HepG2 (cell line): ENCODE data around the gene SLC38A9. TPM values are rescaled to one million over a fixed set of nuclear protein-coding genes. Genes with fewer than 3 reads are reported as not detected.

ENCODE experiments used
- ATAC-seq: fragments of 200-7000 bp; cut with Tn5 transposase; 3 replicates; pipeline ENCODE4 v1.9.1; 2020; ENCODE audit warnings: mild to moderate bottlenecking, moderate library complexity
- BruUV-seq: library from RNA; stranded (reverse); fragments of 400-500 nt; replicated peaks from 2 replicates; lab custom pipeline; 2021; lab: Mats Ljungman, UMichigan
- CTCF ChIA-PET: fragments of 300-600 bp; formaldehyde crosslinking; extraction: SDS; loops from one replicate; lab custom pipeline; 2021; ENCODE audit warnings: low total read pairs, inconsistent platforms, low intra/inter-chr PET ratio; lab: Yijun Ruan, JAX
- POLR2A ChIA-PET: fragments of 350-600 bp; sonication (Branson Sonifier 250); formaldehyde crosslinking; loops from one replicate; lab custom pipeline; 2020; ENCODE audit warnings: antibody characterized with exemption, inconsistent platforms; lab: Yijun Ruan, JAX
- DNase-seq: peaks from one replicate; pipeline ENCODE4 v3.0.0-alpha.2; 2015; ENCODE audit warnings: low spot score
- FAIRE-seq: peaks from 3 replicates; lab custom pipeline; 2011; peaks lifted over from hg19 to GRCh38; lab: Jason Lieb, UNC
- H2AFZ ChIP-seq: one replicate; pipeline ENCODE4 v1.6.1; 2011; ENCODE audit warnings: low read length, inconsistent platforms
- H3K27ac ChIP-seq: fragments of 300-600 bp; 3 replicates; pipeline ENCODE4 v1.8.0; 2011; ENCODE audit warnings: mixed run types, mild to moderate bottlenecking, mixed read lengths, low read length, inconsistent platforms; ENCODE audit not compliant: insufficient read depth; ENCODE audit errors: extremely low read length
- H3K27me3 ChIP-seq, 2 experiments: fragments of 200-600 bp in 1 of 2; 2 replicates in 1 of 2; 3 replicates in 1 of 2; pipeline versions ENCODE4 v1.6.0 to v1.8.0; 2011; ENCODE audit warnings: low read length in 2 of 2, mild to moderate bottlenecking in 2 of 2, moderate library complexity in 2 of 2, inconsistent platforms in 1 of 2; ENCODE audit not compliant: insufficient read depth in 2 of 2, control insufficient read depth in 1 of 2
- H3K36me3 ChIP-seq, 2 experiments: fragments of 200-600 bp in 1 of 2; replicated peaks in 1 of 2; 2 replicates in 1 of 2; 3 replicates in 1 of 2; pipeline versions ENCODE4 v1.5.1 to v1.8.0; 2011; ENCODE audit warnings: low read length in 2 of 2, inconsistent platforms in 1 of 2; ENCODE audit not compliant: insufficient read depth in 2 of 2, control insufficient read depth in 1 of 2
- H3K4me1 ChIP-seq: 2 replicates; pipeline ENCODE4 v1.5.1; 2012; ENCODE audit warnings: low read length, inconsistent platforms; ENCODE audit not compliant: insufficient read depth
- H3K4me2 ChIP-seq: 2 replicates; pipeline ENCODE4 v1.6.0; 2011; ENCODE audit warnings: low read depth, low read length, inconsistent platforms
- H3K4me3 ChIP-seq, 3 experiments: fragments of 200-600 bp in 1 of 3; sonication (generic), shearing (Covaris generic) in 1 of 3; replicated peaks in 1 of 3; 2 replicates each; pipeline ENCODE4 v1.5.1; 2011 to 2016; ENCODE audit warnings: low read length in 3 of 3, inconsistent platforms in 2 of 3, low read depth in 2 of 3, mild to moderate bottlenecking in 2 of 3, control low read depth in 1 of 3, mixed read lengths in 1 of 3; ENCODE audit not compliant: insufficient read depth in 1 of 3
- H3K79me2 ChIP-seq: one replicate; pipeline ENCODE4 v1.6.1; 2011; ENCODE audit warnings: low read length, inconsistent platforms; ENCODE audit not compliant: insufficient read depth
- H3K9ac ChIP-seq: 2 replicates; pipeline ENCODE4 v1.6.0; 2011; ENCODE audit warnings: mild to moderate bottlenecking, low read depth, low read length, inconsistent platforms; ENCODE audit not compliant: insufficient read depth
- H3K9me3 ChIP-seq: 2 replicates; pipeline ENCODE4 v1.5.1; 2012; ENCODE audit warnings: mild to moderate bottlenecking, low read length
- H4K20me1 ChIP-seq: 2 replicates; pipeline ENCODE4 v1.6.0; 2011; ENCODE audit warnings: inconsistent platforms, mild to moderate bottlenecking, low read length, moderate library complexity; ENCODE audit not compliant: insufficient read depth
- KDM2A ChIP-seq: sonication (generic); formaldehyde crosslinking; IDR thresholded peaks from 2 replicates; pipeline ENCODE4 v1.4.0; 2020; ENCODE audit warnings: low read depth, missing genetic modification reagents, borderline replicate concordance
- KDM4B ChIP-seq: sonication (generic); formaldehyde crosslinking; IDR thresholded peaks from 2 replicates; pipeline ENCODE4 v1.4.0; 2020; ENCODE audit warnings: missing genetic modification reagents
- MXD3 ChIP-seq: IDR thresholded peaks from 2 replicates; pipeline ENCODE4 v1.6.1; 2016; ENCODE audit warnings: mild to moderate bottlenecking, missing biosample characterization, missing genetic modification reagents
- NKX3-1 ChIP-seq: sonication (generic); formaldehyde crosslinking; IDR thresholded peaks from 2 replicates; pipeline ENCODE4 v1.5.0; 2020; ENCODE audit warnings: missing genetic modification reagents
- PHF20 ChIP-seq: sonication (generic); formaldehyde crosslinking; IDR thresholded peaks from 2 replicates; pipeline ENCODE4 v1.5.0; 2020; ENCODE audit warnings: mild to moderate bottlenecking, missing genetic modification reagents
- TCF12 ChIP-seq, 2 experiments: fragments of 450-650 bp in 1 of 2; sonication (generic) in 1 of 2; formaldehyde crosslinking in 1 of 2; IDR thresholded peaks; 2 replicates each; pipeline versions ENCODE4 v1.6.1 to v1.8.0; 2017 to 2022; ENCODE audit warnings: antibody characterized with exemption in 1 of 2, mild to moderate bottlenecking in 1 of 2, missing genetic modification reagents in 1 of 2, moderate library complexity in 1 of 2
- THAP7 ChIP-seq: sonication (generic); formaldehyde crosslinking; IDR thresholded peaks from 2 replicates; pipeline ENCODE4 v1.8.1; 2023; ENCODE audit warnings: mild to moderate bottlenecking, missing genetic modification reagents
- ZBTB7A ChIP-seq: sonication (generic); formaldehyde crosslinking; IDR thresholded peaks from 2 replicates; pipeline ENCODE4 v1.8.0; 2022; ENCODE audit warnings: mild to moderate bottlenecking, missing genetic modification reagents
- ZFP36L1 ChIP-seq: sonication (generic); formaldehyde crosslinking; IDR thresholded peaks from 2 replicates; pipeline ENCODE4 v1.8.0; 2022; ENCODE audit warnings: mild to moderate bottlenecking, missing genetic modification reagents, moderate library complexity
- ZNF142 ChIP-seq: sonication (generic); formaldehyde crosslinking; IDR thresholded peaks from 2 replicates; pipeline ENCODE4 v1.4.0; 2020; ENCODE audit warnings: missing genetic modification reagents
- ZNF552 ChIP-seq: sonication (generic); formaldehyde crosslinking; IDR thresholded peaks from 2 replicates; pipeline ENCODE4 v1.9.0; 2022; ENCODE audit warnings: missing genetic modification reagents, mild to moderate bottlenecking, borderline replicate concordance
- ZNF878 ChIP-seq: sonication (generic); formaldehyde crosslinking; IDR thresholded peaks from 2 replicates; pipeline ENCODE4 v1.8.1; 2023; ENCODE audit warnings: mild to moderate bottlenecking, missing genetic modification reagents, moderate library complexity
- WGBS: methylation state at CpG from one replicate; pipeline ENCODE4 v1.1.6; 2017; ENCODE audit warnings: low lambda C conversion rate; 5-methylcytosine and 5-hydroxymethylcytosine counted together
- in situ Hi-C: cut with HindIII; loops from 2 replicates; pipeline ENCODE4 v1.10.0; 2017; ENCODE audit warnings: low pct_unique_long_range_greater_than_20kb; ENCODE audit not compliant: extremely low pct_ligation_motif_present
- intact Hi-C: fragments of 100-400 bp; cut with micrococcal nuclease; formaldehyde crosslinking; loops from one replicate; pipeline ENCODE4 v1.10.0; 2022; ENCODE audit not compliant: unreplicated experiment
- polyA plus RNA-seq, 8 experiments: library from polyadenylated mRNA; depleted of rRNA in 3 of 8; stranded (reverse) in 7 of 8; unstranded in 1 of 8; fragments of >200 nt; fragmentation: Illumina TruSeq in 4 of 8; extraction: Trizol in 4 of 8; gene quantifications; 2 replicates each; pipeline versions ENCODE4 v1.2.1 to v1.2.3, GENCODE V29; 2011 to 2016; ENCODE audit warnings: low read depth in 4 of 8, missing spikeins in 1 of 8, mixed read lengths in 1 of 8; ENCODE audit not compliant: insufficient read depth in 1 of 8
- total RNA-seq, 5 experiments: library from RNA; depleted of rRNA; stranded (reverse); fragments of >200 nt; fragmentation: Illumina TruSeq; extraction: Trizol; gene quantifications; 2 replicates each; pipeline ENCODE4 v1.2.3, GENCODE V29; 2016; ENCODE audit warnings: low read depth in 1 of 5

The SLC38A9 gene
- total and polyA plus RNA-seq, 2 of the 13 experiments (the other 11 are each of a cell fraction or from before 2014, with no cell fraction given), result 19.3 to 36.0 TPM

GRCh38 chr5:55667938-55668337 is 44.2 kb downstream of the SLC38A9 start:
- 98% methylated on average over 3 of the region's 3 CpGs for WGBS
- Histone ChIP-seq H3K27ac (no peak overlapping the region), H3K4me1 (no peaks in the 10 kb centered on the region), H3K4me2 (no peak overlapping the region), H3K4me3 (no peak overlapping the region), H2AFZ (no peak overlapping the region), H3K36me3 (peaks cover 0 to 6% of the 10 kb centered on the region in 2 experiments; a peak in 1 of 5 replicates), H3K9me3 (no peaks in the 10 kb centered on the region), H3K79me2 (no peaks in the 10 kb centered on the region), H3K9ac (no peak overlapping the region), H4K20me1 (no peaks in the 10 kb centered on the region), H3K27me3 (no peaks in the 10 kb centered on the region)
- no peak for TF ChIP-seq TCF12 (IDR thresholded peaks at IDR 0.05)
- TF ChIP-seq TCF12 (CRISPR knock-in tag; IDR thresholded peaks at IDR 0.05), result no peak
- TF ChIP-seq NKX3-1 (CRISPR knock-in tag), result no peak
- no peak for TF ChIP-seq KDM2A
- TF ChIP-seq THAP7 (CRISPR knock-in tag), result no peak
- TF ChIP-seq ZBTB7A (CRISPR knock-in tag), result no peak
- TF ChIP-seq ZNF552 (CRISPR knock-in tag), result no peak
- no peak for TF ChIP-seq PHF20
- TF ChIP-seq ZFP36L1 (CRISPR knock-in tag), result no peak
- TF ChIP-seq MXD3 (CRISPR knock-in tag), result no peak
- TF ChIP-seq ZNF142 (CRISPR knock-in tag), result no peak
- TF ChIP-seq KDM4B, result no peak
- TF ChIP-seq ZNF878 (CRISPR knock-in tag), result no peak
- POLR2A ChIA-PET, result no interaction called here
- DNase-seq (no peak), ATAC-seq (no peak), FAIRE-seq (no peak)
- BruUV-seq, result no TSS peak
- intact Hi-C loops, result no loop called here
- CTCF ChIA-PET, result no interaction called here
- in situ Hi-C loops, result no loop called here
